HG03442 (cell line): ENCODE measurements around the gene LEPROT.
"Not testable (repeated sequence)": the region's sequence is repeated elsewhere in the genome, so short reads cannot be mapped to it uniquely, and the experiment has no call there.

ENCODE experiments used
- ATAC-seq: cut with Tn5 transposase; IDR thresholded peaks from one replicate; pipeline ENCODE4 v1.9.1; 2021; ENCODE audit warnings: mild to moderate bottlenecking, moderate library complexity; ENCODE audit not compliant: unreplicated experiment

The LEPROT gene

GRCh38 chr1:65435987-65436386, 15.5 kb downstream of the LEPROT start:
- ATAC-seq = no peak

GRCh38 chr1:65437616-65438015, 17.1 kb downstream of the LEPROT start:
- ATAC-seq = no peak

GRCh38 chr1:65440322-65440900, 19.9 kb downstream of the LEPROT start:
- no peak for ATAC-seq

- ATAC-seq = no peak
Observed at GRCh38 chr1:65440915-65441314, 20.4 kb downstream of the LEPROT start.

DNA sequence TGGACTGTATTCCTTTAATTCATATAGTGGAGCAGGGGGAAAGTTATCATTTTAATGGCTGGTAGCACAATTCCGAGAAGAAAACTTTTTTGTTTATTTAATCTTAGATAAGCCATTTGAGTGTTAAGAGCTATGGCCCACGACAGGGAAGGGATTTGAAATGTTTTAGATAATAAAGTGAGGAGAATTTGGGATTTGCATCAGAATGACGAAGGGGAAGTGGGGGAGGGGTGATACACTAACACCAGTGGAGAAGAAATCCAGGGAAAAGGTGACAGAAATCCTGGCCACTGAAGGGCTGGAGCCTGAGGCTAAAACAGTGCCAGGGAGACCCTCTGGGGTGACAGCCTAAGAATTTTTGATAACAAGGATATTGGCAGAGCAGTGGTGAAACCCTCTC, 21.0 kb downstream of the LEPROT start:
- no peak for ATAC-seq

DNA sequence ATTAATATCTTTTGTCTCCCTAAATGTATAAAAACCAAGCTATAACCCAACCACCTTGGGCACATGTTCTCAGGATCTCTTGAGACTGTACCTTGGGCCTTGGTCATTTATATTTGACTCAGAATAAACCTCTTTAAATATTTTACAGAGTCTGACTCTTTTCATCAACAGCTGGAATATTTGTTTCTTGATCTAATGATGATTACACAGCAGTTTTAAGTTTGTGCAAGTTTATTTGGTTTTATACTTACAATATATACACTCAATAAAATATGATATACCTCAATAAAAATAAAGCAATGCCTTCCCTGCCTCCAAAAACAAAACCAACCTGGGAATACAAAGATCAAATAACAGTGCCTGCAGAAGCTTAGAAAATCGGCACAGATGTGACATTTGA, 22.0 kb downstream of the LEPROT start:
- ATAC-seq = no peak

DNA sequence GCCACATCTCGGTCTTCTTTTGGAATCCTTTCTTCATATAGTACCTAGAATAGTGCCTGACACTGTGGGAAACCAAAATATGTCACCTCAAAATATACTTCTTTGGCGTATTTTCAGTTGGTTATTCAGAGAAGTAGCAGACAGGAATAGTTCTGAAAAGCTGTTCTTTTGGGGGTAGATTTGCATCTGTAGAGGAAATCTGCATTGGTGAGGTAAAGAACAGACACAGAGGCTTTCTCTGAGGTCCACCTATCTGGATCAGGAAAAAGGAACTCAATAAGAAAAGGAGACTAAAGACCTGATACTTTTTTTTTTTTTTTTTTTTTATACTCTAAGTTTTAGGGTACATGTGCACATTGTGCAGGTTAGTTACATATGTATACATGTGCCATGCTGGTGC, 23.2 kb downstream of the LEPROT start:
- ATAC-seq = no peak

DNA sequence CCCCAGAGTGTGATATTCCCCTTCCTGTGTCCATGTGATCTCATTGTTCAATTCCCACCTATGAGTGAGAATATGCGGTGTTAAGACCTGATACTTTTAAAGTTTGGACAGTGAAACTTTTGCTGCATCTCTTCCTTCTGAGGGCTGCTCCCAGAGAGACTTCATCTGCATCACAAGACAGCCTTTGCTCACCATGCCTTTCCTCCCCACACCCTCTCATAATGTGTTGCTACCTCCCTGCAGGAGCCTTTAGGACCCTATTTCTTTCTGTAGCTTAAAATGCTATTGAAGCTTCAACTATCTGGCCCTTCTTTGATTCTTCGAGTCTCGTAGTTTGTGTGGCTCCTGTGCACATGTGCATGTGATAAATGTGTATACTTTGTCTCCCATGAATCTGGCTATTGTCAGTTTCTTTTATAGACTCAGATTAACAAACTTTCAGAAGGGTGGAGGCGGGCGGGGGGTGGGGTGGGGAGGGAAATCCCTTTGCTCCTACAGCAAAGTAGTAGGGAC, 23.7 kb downstream of the LEPROT start:
- ATAC-seq = no peak

DNA sequence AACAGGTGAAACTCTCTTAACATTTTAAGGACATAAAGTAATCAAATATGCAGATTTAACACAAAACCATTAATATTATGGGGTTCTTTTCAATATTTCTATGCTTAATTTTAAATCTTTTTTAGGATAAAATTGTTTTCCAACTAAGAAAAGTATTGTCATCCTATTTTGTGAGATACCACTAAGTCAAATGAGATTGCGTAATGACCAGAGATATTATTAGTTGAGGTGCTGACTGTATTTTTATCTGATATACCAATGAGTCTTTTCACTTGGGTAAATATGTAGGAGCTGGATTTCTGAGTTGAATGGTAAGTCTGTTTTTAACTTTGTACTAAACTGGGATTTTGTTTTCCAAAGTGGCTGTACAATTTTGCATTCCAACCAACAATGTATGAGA, 25.4 kb downstream of the LEPROT start:
- ATAC-seq = no peak

- ATAC-seq = no peak
Observed at GRCh38 chr1:65449214-65449823, 28.9 kb downstream of the LEPROT start.

GRCh38 chr1:65455678-65456077, 35.2 kb downstream of the LEPROT start:
- not testable (repeated sequence) for ATAC-seq

- ATAC-seq = no peak
Observed at GRCh38 chr1:65456481-65456880, 36.0 kb downstream of the LEPROT start.

- ATAC-seq = no peak
Observed at GRCh38 chr1:65457868-65458267, 37.4 kb downstream of the LEPROT start.

- peak; percentile 36 for ATAC-seq
Observed at GRCh38 chr1:65458730-65459396, 38.4 kb downstream of the LEPROT start.

DNA sequence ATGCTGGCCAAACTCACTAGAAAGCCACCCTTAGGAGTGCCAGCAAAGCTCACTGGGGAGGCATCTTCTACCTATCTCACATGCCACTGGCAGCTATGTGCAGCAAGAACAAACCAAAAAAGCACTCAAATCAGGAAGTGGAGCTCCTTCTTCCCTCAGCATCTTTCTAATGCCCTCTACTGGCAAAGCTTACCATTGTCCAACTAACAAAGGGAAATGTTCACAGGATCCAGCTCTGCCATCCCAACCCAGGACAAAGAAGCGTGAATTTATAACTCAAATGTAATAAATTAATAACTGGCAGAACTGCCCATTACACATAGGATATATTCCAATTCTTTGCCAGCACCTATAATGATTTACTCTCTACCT, 38.9 kb downstream of the LEPROT start:
- ATAC-seq = peak; percentile 77

- not testable (repeated sequence) for ATAC-seq
Observed at GRCh38 chr1:65465837-65466236, 45.4 kb downstream of the LEPROT start.

GRCh38 chr1:65467536-65467935, 47.1 kb downstream of the LEPROT start:
- no peak for ATAC-seq

- no peak for ATAC-seq
Observed at GRCh38 chr1:65469126-65469888, 48.8 kb downstream of the LEPROT start.

GRCh38 chr1:65469889-65470340, 49.4 kb downstream of the LEPROT start:
- ATAC-seq = no peak

DNA sequence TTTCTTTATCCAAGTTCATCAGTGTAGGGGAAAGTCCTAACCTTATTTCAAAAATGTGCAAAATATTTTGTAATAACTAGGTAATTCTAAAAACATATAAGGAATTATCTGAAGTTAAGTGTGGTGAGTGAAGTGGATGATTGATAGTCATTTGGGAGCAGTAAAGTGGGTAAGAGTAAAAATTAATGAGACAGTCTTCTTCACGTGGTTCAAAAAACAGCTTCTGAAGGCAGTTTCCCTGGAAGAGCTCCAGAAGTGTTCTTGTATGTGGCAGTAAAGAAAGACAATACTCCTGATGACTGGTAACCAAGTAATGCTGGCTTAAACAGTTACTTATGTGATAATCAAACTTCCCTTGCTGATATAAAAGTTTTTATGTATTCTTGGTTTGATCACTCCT, 50.3 kb downstream of the LEPROT start:
- no peak for ATAC-seq

DNA sequence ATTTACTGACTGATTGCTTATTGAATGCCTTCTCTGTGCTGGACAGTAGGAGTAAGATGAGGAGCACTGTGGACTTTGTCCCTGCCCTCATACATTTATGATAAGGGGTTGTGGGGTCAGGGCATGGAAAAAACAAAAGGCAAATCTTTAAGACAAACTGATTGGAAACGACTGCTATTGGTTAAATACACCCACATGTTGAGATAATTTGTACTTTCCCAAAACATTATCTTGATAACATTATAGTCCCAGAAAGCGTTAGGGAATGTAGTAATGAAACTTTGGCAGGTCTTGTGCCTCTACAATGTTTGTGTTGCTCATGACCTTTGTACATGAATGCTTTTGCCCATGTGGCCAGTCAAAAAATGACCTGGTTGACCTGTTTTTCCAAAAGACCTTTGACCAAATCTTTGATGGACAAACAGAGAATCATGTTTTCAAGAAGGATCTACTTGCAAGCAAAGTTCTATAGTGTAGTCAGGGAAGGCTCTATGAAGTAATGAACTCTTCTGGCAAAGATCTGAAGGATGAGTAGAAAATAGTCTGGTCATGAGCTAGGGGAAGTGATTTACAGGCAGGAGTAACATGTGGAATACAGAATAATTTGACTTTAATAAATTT, 50.9 kb downstream of the LEPROT start:
- no peak for ATAC-seq
